SK-N-SH (cell line): ENCODE data around the gene ATE1.

Experiments
- CTCF ChIP-seq: fragments of 200-600 bp; sonication (generic); IDR thresholded peaks from 2 replicates; pipeline ENCODE4 v1.6.1; 2017; ENCODE audit warnings: antibody characterized with exemption, mild to moderate bottlenecking, moderate library complexity
- MAX ChIP-seq: IDR thresholded peaks from 2 replicates; pipeline ENCODE4 v1.4.0; 2012; ENCODE audit warnings: low read depth

- TF ChIP-seq CTCF (no peak), MAX (no peak)
Measured at GRCh38 chr10:121813211-121813815, 114.5 kb downstream of the ATE1 start.
